Activated CD8-positive, alpha-beta memory T cell treated with anti-CD3 and anti-CD28 coated beads, Interleukin-2, amount 50 U/mL, for 24 hours (primary cell): ENCODE results near the gene BPGM.

Experiments
- DNase-seq: peaks from one replicate; pipeline ENCODE4 v3.0.0-alpha.2; 2020; ENCODE audit errors: extremely low read depth

The BPGM gene

GRCh38 chr7:134720091-134720935, 73.7 kb downstream of the BPGM start:
- DNase-seq, result no peak

GRCh38 chr7:134721171-134721570, 74.5 kb downstream of the BPGM start:
- no peak for DNase-seq

GRCh38 chr7:134722786-134723322, 76.2 kb downstream of the BPGM start:
- DNase-seq, result no peak

GRCh38 chr7:134723892-134724291, 77.2 kb downstream of the BPGM start:
- DNase-seq, result no peak

- no peak for DNase-seq
These were observed 78.0 kb downstream of the BPGM start for GRCh38 chr7:134724606-134725005.

- no peak for DNase-seq
These were observed 79.9 kb downstream of the BPGM start for GRCh38 chr7:134726581-134726980.

GRCh38 chr7:134727711-134728110, 81.1 kb downstream of the BPGM start:
- no peak for DNase-seq
